MM.1S (cell line): ENCODE measurements around the gene DCLRE1B.

Experiments
- DNase-seq: peaks from one replicate; pipeline ENCODE4 v3.0.0-alpha.2; 2015
- H2AFZ ChIP-seq: fragments of 300-600 bp; sonication (generic); 2 replicates; pipeline ENCODE4 v1.6.0; 2016; ENCODE audit warnings: antibody characterized with exemption, low read length
- H3F3A ChIP-seq: fragments of 300-600 bp; sonication (generic); 2 replicates; pipeline ENCODE4 v1.6.1; 2016; ENCODE audit warnings: mild to moderate bottlenecking, antibody characterized with exemption, low read length, moderate library complexity, mixed read lengths; ENCODE audit not compliant: insufficient read depth
- H3K27ac ChIP-seq: fragments of 300-600 bp; sonication (generic); 2 replicates; pipeline ENCODE4 v1.5.1; 2016; ENCODE audit warnings: mild to moderate bottlenecking, low read length
- H3K27me3 ChIP-seq: fragments of 300-600 bp; sonication (generic); replicated peaks from 2 replicates; pipeline ENCODE4 v1.6.0; 2016; ENCODE audit warnings: low read length; ENCODE audit not compliant: insufficient read depth
- H3K36me3 ChIP-seq: fragments of 300-600 bp; sonication (generic); replicated peaks from 2 replicates; pipeline ENCODE4 v1.6.1; 2016; ENCODE audit warnings: mild to moderate bottlenecking, low read length, mixed read lengths; ENCODE audit not compliant: insufficient read depth
- H3K4me1 ChIP-seq: fragments of 300-600 bp; sonication (generic); 2 replicates; pipeline ENCODE4 v1.6.1; 2016; ENCODE audit warnings: low read length, mixed read lengths
- H3K4me2 ChIP-seq: fragments of 300-600 bp; sonication (generic); 2 replicates; pipeline ENCODE4 v1.6.0; 2016; ENCODE audit warnings: low read depth, low read length
- H3K4me3 ChIP-seq: fragments of 300-600 bp; sonication (generic); 2 replicates; pipeline ENCODE4 v1.5.1; 2016; ENCODE audit warnings: low read length, mixed read lengths
- H3K79me2 ChIP-seq: fragments of 300-600 bp; sonication (generic); 2 replicates; pipeline ENCODE4 v1.6.1; 2016; ENCODE audit warnings: mixed run types, low read length, mixed read lengths
- H3K9ac ChIP-seq: fragments of 300-600 bp; sonication (generic); 2 replicates; pipeline ENCODE4 v1.6.1; 2016; ENCODE audit warnings: low read length, mixed read lengths
- H3K9me2 ChIP-seq: fragments of 300-600 bp; sonication (generic); replicated peaks from 2 replicates; pipeline ENCODE4 v1.6.1; 2016; ENCODE audit warnings: mild to moderate bottlenecking, low read length, mixed read lengths; ENCODE audit not compliant: insufficient read depth
- H3K9me3 ChIP-seq: fragments of 300-600 bp; sonication (generic); replicated peaks from 2 replicates; pipeline ENCODE4 v1.6.1; 2016; ENCODE audit warnings: mild to moderate bottlenecking, low read length, mixed read lengths; ENCODE audit not compliant: insufficient read depth
- H4K20me1 ChIP-seq: fragments of 300-600 bp; sonication (generic); 2 replicates; pipeline ENCODE4 v1.6.1; 2016; ENCODE audit warnings: mild to moderate bottlenecking, low read length, moderate library complexity, mixed read lengths; ENCODE audit not compliant: insufficient read depth
- EZH2 ChIP-seq: fragments of 300-600 bp; sonication (generic); optimal IDR thresholded peaks from 2 replicates; pipeline ENCODE3; 2017; ENCODE audit warnings: low read depth, mild to moderate bottlenecking, antibody characterized with exemption, low read length, mixed read lengths
- EZH2phosphoT487 ChIP-seq: fragments of 300-600 bp; sonication (generic); IDR thresholded peaks from 2 replicates; pipeline ENCODE4 v1.6.1; 2018; ENCODE audit warnings: antibody characterized with exemption, low read length
- TF ChIP-seq, protein P1 (sequence below): fragments of 300-600 bp; sonication (generic); IDR thresholded peaks from 2 replicates; pipeline ENCODE4 v1.5.1; 2016; ENCODE audit warnings: antibody characterized with exemption, low read length, mixed read lengths

Gene DCLRE1B

GRCh38 chr1:113857776-113858175, 47.4 kb upstream of the DCLRE1B start:
- H3K36me3 ChIP-seq: no peaks in the 10 kb centered on the region
- TF ChIP-seq EZH2: no peak
- TF ChIP-seq, protein P1, sequence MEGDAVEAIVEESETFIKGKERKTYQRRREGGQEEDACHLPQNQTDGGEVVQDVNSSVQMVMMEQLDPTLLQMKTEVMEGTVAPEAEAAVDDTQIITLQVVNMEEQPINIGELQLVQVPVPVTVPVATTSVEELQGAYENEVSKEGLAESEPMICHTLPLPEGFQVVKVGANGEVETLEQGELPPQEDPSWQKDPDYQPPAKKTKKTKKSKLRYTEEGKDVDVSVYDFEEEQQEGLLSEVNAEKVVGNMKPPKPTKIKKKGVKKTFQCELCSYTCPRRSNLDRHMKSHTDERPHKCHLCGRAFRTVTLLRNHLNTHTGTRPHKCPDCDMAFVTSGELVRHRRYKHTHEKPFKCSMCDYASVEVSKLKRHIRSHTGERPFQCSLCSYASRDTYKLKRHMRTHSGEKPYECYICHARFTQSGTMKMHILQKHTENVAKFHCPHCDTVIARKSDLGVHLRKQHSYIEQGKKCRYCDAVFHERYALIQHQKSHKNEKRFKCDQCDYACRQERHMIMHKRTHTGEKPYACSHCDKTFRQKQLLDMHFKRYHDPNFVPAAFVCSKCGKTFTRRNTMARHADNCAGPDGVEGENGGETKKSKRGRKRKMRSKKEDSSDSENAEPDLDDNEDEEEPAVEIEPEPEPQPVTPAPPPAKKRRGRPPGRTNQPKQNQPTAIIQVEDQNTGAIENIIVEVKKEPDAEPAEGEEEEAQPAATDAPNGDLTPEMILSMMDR: no peak
- no peaks in the 10 kb centered on the region for H3K79me2 ChIP-seq
- H3K9ac ChIP-seq: no peak overlapping the region
- H4K20me1 ChIP-seq: no peaks in the 10 kb centered on the region
- H3K4me2 ChIP-seq: no peak overlapping the region
- DNase-seq: no peak
- no peak overlapping the region for H2AFZ ChIP-seq
- no peaks in the 10 kb centered on the region for H3K9me2 ChIP-seq
- no peak overlapping the region for H3K4me3 ChIP-seq
- no peak overlapping the region for H3K27ac ChIP-seq
- no peaks in the 10 kb centered on the region for H3K9me3 ChIP-seq
- H3K4me1 ChIP-seq: peaks cover 14% of the 10 kb centered on the region
- H3K27me3 ChIP-seq: no peaks in the 10 kb centered on the region
- H3F3A ChIP-seq: peaks cover 17% of the 10 kb centered on the region

DNA sequence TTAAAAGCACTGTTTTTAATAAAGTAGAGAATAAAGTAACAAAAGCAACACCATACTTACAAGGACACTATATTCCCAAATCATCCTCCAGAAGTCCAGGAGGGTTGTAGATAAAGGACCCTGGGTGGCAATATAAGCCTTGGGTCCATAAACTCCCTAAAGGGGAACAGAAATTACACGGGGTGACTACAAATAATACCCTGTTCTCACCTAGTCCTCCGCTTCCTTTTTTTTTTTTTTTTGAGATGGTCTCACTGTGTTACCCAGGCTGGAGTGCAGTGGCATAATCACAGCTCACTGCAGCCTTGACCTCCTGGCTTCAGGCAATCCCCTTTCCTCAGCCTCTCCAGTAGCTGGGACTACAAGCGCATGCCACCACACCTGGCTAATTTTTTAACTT, 46.7 kb upstream of the DCLRE1B start:
- H4K20me1 ChIP-seq: no peaks in the 10 kb centered on the region
- no peak overlapping the region for H3K27ac ChIP-seq
- H3K9me2 ChIP-seq: no peaks in the 10 kb centered on the region
- H3K9ac ChIP-seq: no peak overlapping the region
- no peaks in the 10 kb centered on the region for H3K9me3 ChIP-seq
- no peaks in the 10 kb centered on the region for H3K36me3 ChIP-seq
- H2AFZ ChIP-seq: no peak overlapping the region
- H3F3A ChIP-seq: peaks cover 17% of the 10 kb centered on the region
- H3K4me1 ChIP-seq: peaks cover 14% of the 10 kb centered on the region
- H3K4me2 ChIP-seq: no peak overlapping the region
- H3K4me3 ChIP-seq: no peak overlapping the region
- TF ChIP-seq EZH2phosphoT487: no peak
- TF ChIP-seq, protein P1: no peak
- TF ChIP-seq EZH2: no peak
- no peaks in the 10 kb centered on the region for H3K27me3 ChIP-seq
- no peaks in the 10 kb centered on the region for H3K79me2 ChIP-seq
- DNase-seq: no peak

DNA sequence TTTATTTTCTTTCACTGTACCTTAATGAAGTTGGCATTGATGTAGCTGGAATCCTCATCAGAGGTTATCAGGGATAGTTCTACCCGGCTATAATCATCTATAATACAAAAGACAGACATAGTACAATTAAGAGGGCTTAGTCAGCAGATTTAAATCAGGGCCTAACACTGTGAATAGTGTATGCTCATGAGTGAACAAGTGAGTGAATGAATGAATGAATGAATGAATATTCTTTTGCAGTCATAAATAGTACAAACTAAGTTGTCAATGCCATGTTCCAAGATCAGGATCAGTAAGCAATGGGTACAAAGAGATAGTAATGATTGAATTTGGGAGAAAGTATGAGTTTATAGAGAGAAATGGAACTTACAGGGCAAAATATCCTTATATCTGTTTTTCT, 46.1 kb upstream of the DCLRE1B start:
- peak overlapping the region; percentile 39; the same call in 1 of the 2 replicates for H3K27ac ChIP-seq
- peak overlapping the region; percentile 50 for H3K4me2 ChIP-seq
- H3K79me2 ChIP-seq: no peaks in the 10 kb centered on the region
- H3K27me3 ChIP-seq: no peaks in the 10 kb centered on the region
- H3K9me2 ChIP-seq: no peaks in the 10 kb centered on the region
- peaks cover 14% of the 10 kb centered on the region for H3K4me1 ChIP-seq
- peaks cover 17% of the 10 kb centered on the region for H3F3A ChIP-seq
- H3K9ac ChIP-seq: no peak overlapping the region
- DNase-seq: no peak
- no peaks in the 10 kb centered on the region for H3K9me3 ChIP-seq
- H2AFZ ChIP-seq: no peak overlapping the region
- no peak overlapping the region for H3K4me3 ChIP-seq
- TF ChIP-seq, protein P1: no peak
- no peak for TF ChIP-seq EZH2
- TF ChIP-seq EZH2phosphoT487: no peak
- H4K20me1 ChIP-seq: no peaks in the 10 kb centered on the region
- H3K36me3 ChIP-seq: no peaks in the 10 kb centered on the region
